ENCODE measurements around the gene OMG.

OMG gene

GRCh38 chr17:31261601-31262000, 35.4 kb downstream of the OMG start:
- Histone ChIP-seq H3K9me3 (no peaks in the 10 kb centered on the region), H3K27ac (no peak overlapping the region), H3K27me3 (no peaks in the 10 kb centered on the region), H3K4me1 (no peaks in the 10 kb centered on the region), H3K36me3 (peaks cover 33 to 53% (median 34%) of the 10 kb centered on the region in 3 donors), H3K4me3 (no peak overlapping the region)
- no peak for DNase-seq
- TF ChIP-seq CTCF (IDR thresholded peaks at IDR 0.05): no peak
- intact Hi-C loops (cut with DNase I; ENCODE audit: low total_unique reads): no loop called here

GRCh38 chr17:31260151-31260550, 36.9 kb downstream of the OMG start:
- H3K36me3 ChIP-seq: peaks cover 27 to 39% (median 27%) of the 10 kb centered on the region in 3 donors

GRCh38 chr17:31256936-31257335, 40.1 kb downstream of the OMG start:
- no peaks in the 10 kb centered on the region for H3K4me1 ChIP-seq

More at GRCh38 chr17:31260151-31260550, 36.9 kb downstream of the OMG start:
- Histone ChIP-seq H3K27me3 (no peaks in the 10 kb centered on the region), H3K9me3 (no peaks in the 10 kb centered on the region), H3K4me3 (no peak overlapping the region), H3K4me1 (no peaks in the 10 kb centered on the region), H3K27ac (no peak overlapping the region)
- intact Hi-C loops (cut with DNase I; ENCODE audit: low total_unique reads): no loop called here
- no peak for DNase-seq
- TF ChIP-seq CTCF (IDR thresholded peaks at IDR 0.05): no peak

GRCh38 chr17:31254654-31255053, 42.4 kb downstream of the OMG start:
- intact Hi-C loops (cut with DNase I; ENCODE audit: low total_unique reads): no loop called here
- DNase-seq: no peak
- H3K4me3 ChIP-seq: no peak overlapping the region
- no peak for TF ChIP-seq CTCF (IDR thresholded peaks at IDR 0.05)
- peaks cover 2 to 19% (median 7%) of the 10 kb centered on the region in 3 donors for H3K36me3 ChIP-seq
- H3K9me3 ChIP-seq: no peaks in the 10 kb centered on the region
- H3K27ac ChIP-seq: no peak overlapping the region
- no peaks in the 10 kb centered on the region for H3K27me3 ChIP-seq
- no peaks in the 10 kb centered on the region for H3K4me1 ChIP-seq

More at GRCh38 chr17:31256936-31257335, 40.1 kb downstream of the OMG start:
- H3K27me3 ChIP-seq: no peaks in the 10 kb centered on the region
- no peak for DNase-seq
- no peak for TF ChIP-seq CTCF (IDR thresholded peaks at IDR 0.05)
- H3K36me3 ChIP-seq: peaks cover 21 to 42% (median 23%) of the 10 kb centered on the region in 3 donors
- intact Hi-C loops (cut with DNase I; ENCODE audit: low total_unique reads): no loop called here
- H3K9me3 ChIP-seq: no peaks in the 10 kb centered on the region
- no peak overlapping the region for H3K4me3 ChIP-seq
- no peak overlapping the region for H3K27ac ChIP-seq

- no peak for TF ChIP-seq CTCF (IDR thresholded peaks at IDR 0.05)
- Histone ChIP-seq H3K4me1 (no peaks in the 10 kb centered on the region), H3K4me3 (no peak overlapping the region), H3K9me3 (no peaks in the 10 kb centered on the region), H3K36me3 (peaks cover 0 to 21% (median 0%) of the 10 kb centered on the region in 3 donors), H3K27me3 (no peaks in the 10 kb centered on the region), H3K27ac (no peak overlapping the region)
- no peak for DNase-seq
- intact Hi-C loops (cut with DNase I; ENCODE audit: low total_unique reads): no loop called here
Measured at GRCh38 chr17:31252741-31253140, 44.3 kb downstream of the OMG start.

- peaks cover 0 to 21% (median 0%) of the 10 kb centered on the region in 3 donors for H3K36me3 ChIP-seq
- no peak for TF ChIP-seq CTCF (IDR thresholded peaks at IDR 0.05)
- no peak for DNase-seq
- no peak overlapping the region for H3K4me3 ChIP-seq
- H3K27me3 ChIP-seq: no peaks in the 10 kb centered on the region
- H3K27ac ChIP-seq: no peak overlapping the region
- intact Hi-C loops (cut with DNase I; ENCODE audit: low total_unique reads): no loop called here
- H3K4me1 ChIP-seq: no peaks in the 10 kb centered on the region
- no peaks in the 10 kb centered on the region for H3K9me3 ChIP-seq
Measured at GRCh38 chr17:31251970-31252328, 45.1 kb downstream of the OMG start.
